GM18519 (cell line): ENCODE data around the gene CLIC4.
"Not testable (repeated sequence)": the region's sequence is repeated elsewhere in the genome, so short reads cannot be mapped to it uniquely, and the experiment has no call there.

Experiments used
- ATAC-seq: cut with Tn5 transposase; IDR thresholded peaks from one replicate; pipeline ENCODE4 v1.9.1; 2021; ENCODE audit warnings: mild to moderate bottlenecking, moderate library complexity; ENCODE audit not compliant: unreplicated experiment, low FRiP score

CLIC4 gene

GRCh38 chr1:24743404-24744211 is 1.6 kb upstream of the CLIC4 start:
- no peak for ATAC-seq

DNA sequence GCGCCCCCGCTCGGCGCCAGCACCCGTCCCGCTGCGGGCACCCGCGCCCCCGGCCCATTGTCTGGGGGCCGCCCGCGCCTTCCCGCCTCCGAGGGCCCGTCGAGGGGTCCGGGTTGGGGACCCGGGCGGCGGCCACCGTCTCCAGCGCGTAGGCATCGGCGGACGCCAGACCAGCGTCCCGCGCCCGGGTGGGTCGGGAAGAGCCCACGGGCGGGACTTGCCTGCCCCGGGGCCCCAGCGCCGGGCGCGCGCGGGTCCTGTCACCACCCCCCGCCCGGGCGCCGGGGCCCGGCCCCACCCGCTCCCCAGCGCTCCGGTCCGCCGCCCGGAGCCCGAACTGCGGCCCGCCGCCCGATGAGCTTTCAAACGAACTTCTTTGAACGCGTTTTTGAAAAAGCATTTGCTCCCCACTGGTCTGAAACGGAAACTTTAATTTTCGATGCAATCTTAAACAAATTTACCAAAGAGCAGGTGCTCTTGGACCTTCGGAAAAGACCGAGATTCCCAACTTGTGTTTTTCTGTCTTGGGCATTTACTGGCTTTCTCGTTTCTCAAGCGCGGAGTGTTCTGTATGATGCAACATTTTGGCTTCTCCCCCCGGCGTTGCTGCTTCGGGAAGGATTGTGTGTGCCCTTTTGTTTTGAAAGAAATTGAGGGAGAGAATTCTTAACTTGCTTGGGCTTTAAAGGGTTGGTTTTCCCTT is 615 bp downstream of the CLIC4 start:
- no peak for ATAC-seq

GRCh38 chr1:24748191-24749121 is 3.2 kb downstream of the CLIC4 start:
- no peak for ATAC-seq

DNA sequence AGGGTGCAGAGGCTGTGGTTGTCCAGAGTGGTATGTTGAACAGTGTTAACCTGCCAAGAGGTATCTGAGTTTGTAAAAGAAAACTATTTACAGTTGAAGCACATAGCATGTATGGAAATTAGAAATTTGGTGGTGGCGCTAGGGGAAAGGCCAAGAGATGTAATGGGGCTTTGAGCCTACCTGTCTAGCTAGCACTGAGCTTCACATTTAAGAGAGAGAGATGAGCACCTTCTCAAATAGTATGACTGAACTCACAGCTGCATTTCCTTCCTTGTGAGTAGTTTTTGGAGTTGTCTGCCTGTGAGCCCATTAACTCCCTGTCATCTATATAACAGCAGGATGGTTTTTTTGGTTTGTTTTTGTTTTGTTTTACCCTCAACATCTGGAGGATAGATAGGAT is 4.0 kb downstream of the CLIC4 start:
- ATAC-seq = no peak

- ATAC-seq = no peak
Observed at GRCh38 chr1:24749886-24750285, 4.6 kb downstream of the CLIC4 start.

DNA sequence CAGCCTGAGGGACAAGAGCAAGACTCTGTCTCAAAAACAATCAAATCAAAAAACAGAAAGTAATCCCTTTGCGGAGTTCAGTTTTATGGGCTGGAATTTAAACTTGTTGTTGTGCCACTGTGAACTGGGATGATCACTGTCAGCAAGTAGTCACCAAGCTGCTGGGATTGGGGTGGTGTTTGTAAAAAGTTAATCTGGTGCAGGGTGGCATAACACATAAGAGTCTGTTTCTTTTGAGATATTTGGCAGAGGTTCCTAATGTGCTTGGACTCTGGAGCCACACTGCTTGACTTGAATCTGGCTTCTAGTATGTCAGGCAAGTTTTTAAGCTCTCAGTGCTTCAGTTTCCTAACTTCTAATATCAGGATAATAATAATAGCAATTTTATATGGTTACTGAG is 6.6 kb downstream of the CLIC4 start:
- no peak for ATAC-seq

GRCh38 chr1:24752305-24752704 is 7.1 kb downstream of the CLIC4 start:
- no peak for ATAC-seq

GRCh38 chr1:24754229-24754628 is 9.0 kb downstream of the CLIC4 start:
- ATAC-seq = no peak

- ATAC-seq = not testable (repeated sequence)
Observed at GRCh38 chr1:24755323-24755722, 10.1 kb downstream of the CLIC4 start.

DNA sequence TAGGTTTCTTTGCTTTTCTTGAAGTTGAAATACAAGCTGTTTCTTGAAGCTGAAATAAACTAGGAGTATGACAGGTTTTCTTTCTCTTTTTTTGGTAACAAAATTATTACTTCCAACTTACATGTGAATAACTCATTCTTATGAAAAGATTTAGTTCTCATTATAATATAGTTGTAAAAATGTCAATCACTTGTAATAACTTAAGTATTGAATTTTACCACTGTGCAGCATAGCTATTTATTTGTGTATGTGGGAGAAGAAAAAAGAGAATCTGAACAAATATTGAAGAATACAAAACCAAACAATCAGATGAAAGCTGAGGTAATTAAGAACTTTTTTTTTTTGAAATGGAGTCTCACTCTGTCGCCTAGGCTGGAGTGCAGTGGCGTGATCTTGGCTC is 11.1 kb downstream of the CLIC4 start:
- ATAC-seq = no peak

DNA sequence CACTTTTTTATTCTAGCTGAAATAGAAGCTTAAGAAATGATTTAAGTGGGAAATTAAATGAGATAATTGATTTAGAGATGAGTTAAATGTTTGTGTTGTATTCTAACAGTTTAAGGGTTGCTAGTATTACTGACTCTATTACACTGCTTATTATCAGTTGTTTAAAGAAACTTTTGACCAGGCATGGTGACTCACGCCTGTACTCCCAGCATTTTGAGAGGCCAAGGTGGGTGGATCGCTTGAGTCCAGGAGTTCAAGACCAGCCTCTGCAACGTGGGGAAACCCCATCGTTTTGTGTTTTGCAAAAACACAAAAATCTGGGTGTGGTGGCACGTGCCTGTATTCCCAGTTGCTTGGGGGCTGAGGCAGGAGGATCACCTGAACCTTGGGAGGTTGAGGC is 14.2 kb downstream of the CLIC4 start:
- no peak for ATAC-seq

- ATAC-seq = no peak
Observed at GRCh38 chr1:24761582-24761981, 16.3 kb downstream of the CLIC4 start.

- ATAC-seq = no peak
Observed at GRCh38 chr1:24762133-24762676, 17.0 kb downstream of the CLIC4 start.

GRCh38 chr1:24763671-24764070 is 18.4 kb downstream of the CLIC4 start:
- no peak for ATAC-seq

- ATAC-seq = no peak
Observed at GRCh38 chr1:24764439-24764838, 19.2 kb downstream of the CLIC4 start.

- no peak for ATAC-seq
Observed at GRCh38 chr1:24764848-24765247, 19.6 kb downstream of the CLIC4 start.

GRCh38 chr1:24765308-24765988 is 20.2 kb downstream of the CLIC4 start:
- no peak for ATAC-seq

DNA sequence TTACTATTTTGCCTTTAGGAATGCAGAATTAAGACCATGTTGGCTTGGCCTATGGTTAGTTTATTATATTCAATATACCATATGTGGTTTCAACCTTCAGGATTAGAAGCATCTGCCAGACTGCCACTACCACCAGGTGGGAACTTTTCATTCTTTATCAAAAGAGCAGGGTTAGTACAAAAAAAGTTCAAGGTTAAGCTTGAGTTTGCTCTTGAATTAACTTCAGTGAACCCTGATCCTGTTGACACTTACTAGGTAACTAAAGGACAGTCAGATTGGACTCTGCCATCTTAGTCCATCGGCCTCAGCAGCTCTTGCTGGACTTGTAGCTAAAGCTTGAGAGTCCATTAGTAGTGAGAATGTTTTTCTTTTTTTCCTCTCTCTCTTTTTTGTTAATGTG is 22.1 kb downstream of the CLIC4 start:
- ATAC-seq = no peak

GRCh38 chr1:24768873-24769605 is 23.8 kb downstream of the CLIC4 start:
- ATAC-seq = no peak
